Neural cell (in vitro differentiated cells): ENCODE measurements around the gene MPL. TPM values are rescaled to one million over a fixed set of nuclear protein-coding genes. Genes with fewer than 3 reads are reported as not detected.

Experiments used
- H2AFZ ChIP-seq: fragments of 200-600, 300-800 bp; sonication (generic), shearing (Covaris generic); 2 replicates; pipeline ENCODE4 v1.6.0; 2014; ENCODE audit warnings: low read depth, mild to moderate bottlenecking, antibody characterized with exemption, low read length, moderate library complexity
- H3F3A ChIP-seq: fragments of 200-600 bp; shearing (Covaris generic); 2 replicates; pipeline ENCODE4 v1.6.1; 2016; ENCODE audit warnings: mild to moderate bottlenecking, moderate library complexity, mixed read lengths, antibody characterized with exemption, low read length; ENCODE audit not compliant: insufficient read depth, poor library complexity, severe bottlenecking
- H3K27ac ChIP-seq: fragments of 200-600, 300-800 bp; sonication (generic), shearing (Covaris generic); 2 replicates; pipeline ENCODE4 v1.5.1; 2014; ENCODE audit warnings: mild to moderate bottlenecking, low read length, moderate library complexity
- H3K27me3 ChIP-seq: fragments of 300-800, 200-600 bp; sonication (generic), shearing (Covaris generic); 2 replicates; pipeline ENCODE4 v1.6.0; 2014; ENCODE audit warnings: mild to moderate bottlenecking, low read depth, low read length, moderate library complexity; ENCODE audit not compliant: insufficient read depth
- H3K36me3 ChIP-seq: fragments of 300-800, 200-600 bp; sonication (generic), shearing (Covaris generic); 2 replicates; pipeline ENCODE4 v1.5.1; 2014; ENCODE audit warnings: mild to moderate bottlenecking, antibody characterized with exemption, low read length, moderate library complexity; ENCODE audit not compliant: insufficient read depth
- H3K4me2 ChIP-seq: fragments of 300-800, 200-600 bp; sonication (generic), shearing (Covaris generic); 2 replicates; pipeline ENCODE4 v1.6.0; 2014; ENCODE audit warnings: mild to moderate bottlenecking, low read length
- H3K4me3 ChIP-seq: fragments of 300-800, 200-600 bp; sonication (generic), shearing (Covaris generic); 2 replicates; pipeline ENCODE4 v1.5.1; 2014; ENCODE audit warnings: mild to moderate bottlenecking, low read length, moderate library complexity
- H3K79me2 ChIP-seq: fragments of 200-600 bp; shearing (Covaris generic); replicated peaks from 2 replicates; pipeline ENCODE4 v1.6.0; 2014; ENCODE audit warnings: mild to moderate bottlenecking, low read length, moderate library complexity; ENCODE audit not compliant: insufficient read depth
- H3K9ac ChIP-seq: fragments of 300-800, 200-600 bp; sonication (generic), shearing (Covaris generic); 2 replicates; pipeline ENCODE4 v1.6.1; 2016; ENCODE audit warnings: mild to moderate bottlenecking, low read length, mixed read lengths
- H3K9me2 ChIP-seq: fragments of 200-600 bp; shearing (Covaris generic); 2 replicates; pipeline ENCODE4 v1.6.1; 2016; ENCODE audit warnings: mild to moderate bottlenecking, low read length, mixed read lengths; ENCODE audit not compliant: insufficient read depth
- H3K9me3 ChIP-seq: fragments of 200-600, 300-800 bp; sonication (generic), shearing (Covaris generic); 2 replicates; pipeline ENCODE4 v1.6.1; 2016; ENCODE audit warnings: mild to moderate bottlenecking, mixed run types, low read length, moderate library complexity, mixed read lengths
- H4K20me1 ChIP-seq: fragments of 200-600 bp; shearing (Covaris generic); 2 replicates; pipeline ENCODE4 v1.6.1; 2016; ENCODE audit warnings: mild to moderate bottlenecking, mixed run types; ENCODE audit not compliant: insufficient read depth
- CTCF ChIP-seq: fragments of 450-650 bp; IDR thresholded peaks from 2 replicates; pipeline ENCODE4 v1.5.1; 2014; ENCODE audit warnings: antibody characterized with exemption, mild to moderate bottlenecking, moderate library complexity; ENCODE audit not compliant: poor library complexity, severe bottlenecking
- EP300 ChIP-seq: fragments of 450-650 bp; conservative IDR thresholded peaks from 2 replicates; pipeline ENCODE4 v1.6.1; 2014; ENCODE audit warnings: antibody characterized with exemption, mild to moderate bottlenecking, moderate library complexity; ENCODE audit not compliant: poor library complexity, severe bottlenecking
- EZH2 ChIP-seq: fragments of 200-600, 300-800 bp; shearing (Covaris generic), sonication (generic); IDR thresholded peaks from 2 replicates; pipeline ENCODE4 v1.6.1; 2014; ENCODE audit warnings: antibody characterized with exemption, low read length, borderline replicate concordance, mild to moderate bottlenecking; ENCODE audit not compliant: insufficient read depth, poor library complexity, severe bottlenecking
- MXI1 ChIP-seq: fragments of 450-650 bp; conservative IDR thresholded peaks from 2 replicates; pipeline ENCODE4 v1.6.1; 2014; ENCODE audit warnings: antibody characterized with exemption, mild to moderate bottlenecking; ENCODE audit not compliant: poor library complexity, severe bottlenecking
- POLR2AphosphoS5 ChIP-seq: IDR thresholded peaks from 2 replicates; pipeline ENCODE4 v1.6.1; 2012
- RAD21 ChIP-seq: fragments of 450-650 bp; conservative IDR thresholded peaks from 2 replicates; pipeline ENCODE4 v1.6.1; 2014; ENCODE audit warnings: antibody characterized with exemption, mild to moderate bottlenecking, moderate library complexity
- REST ChIP-seq: IDR thresholded peaks from 2 replicates; pipeline ENCODE4 v1.6.1; 2012; ENCODE audit warnings: borderline replicate concordance
- SMC3 ChIP-seq: fragments of 450-650 bp; conservative IDR thresholded peaks from 2 replicates; pipeline ENCODE4 v1.6.1; 2014; ENCODE audit warnings: antibody characterized with exemption, mild to moderate bottlenecking, moderate library complexity; ENCODE audit not compliant: poor library complexity
- TAF1 ChIP-seq: IDR thresholded peaks from 2 replicates; pipeline ENCODE4 v1.6.1; 2012; ENCODE audit warnings: low read depth
- polyA plus RNA-seq: library from polyadenylated mRNA; depleted of rRNA; stranded (reverse); fragments of >200 nt; gene quantifications from 2 replicates; pipeline ENCODE4 v1.2.3, GENCODE V29; 2014

The MPL gene
- polyA plus RNA-seq, 1 donor from 2014 or later: not detected

- no peak overlapping the region for H3K4me3 ChIP-seq
- H3K27ac ChIP-seq: no peak overlapping the region
- H3K9ac ChIP-seq: no peak overlapping the region
- H3K36me3 ChIP-seq: no peaks in the 10 kb centered on the region
- no peaks in the 10 kb centered on the region for H3F3A ChIP-seq
- H3K27me3 ChIP-seq: no peaks in the 10 kb centered on the region
- H3K9me3 ChIP-seq: no peaks in the 10 kb centered on the region
- no peaks in the 10 kb centered on the region for H4K20me1 ChIP-seq
- no peaks in the 10 kb centered on the region for H3K9me2 ChIP-seq
- no peaks in the 10 kb centered on the region for H3K79me2 ChIP-seq
- TF ChIP-seq MXI1: no peak
- no peak for TF ChIP-seq SMC3
- TF ChIP-seq CTCF: no peak
- no peak for TF ChIP-seq TAF1
- no peak for TF ChIP-seq POLR2AphosphoS5
- no peak for TF ChIP-seq EZH2
- TF ChIP-seq RAD21: no peak
- no peak for TF ChIP-seq EP300
- TF ChIP-seq REST: no peak
- no peak overlapping the region for H2AFZ ChIP-seq
- H3K4me2 ChIP-seq: no peak overlapping the region
These were observed 42.9 kb upstream of the MPL start for GRCh38 chr1:43294761-43295160.

DNA sequence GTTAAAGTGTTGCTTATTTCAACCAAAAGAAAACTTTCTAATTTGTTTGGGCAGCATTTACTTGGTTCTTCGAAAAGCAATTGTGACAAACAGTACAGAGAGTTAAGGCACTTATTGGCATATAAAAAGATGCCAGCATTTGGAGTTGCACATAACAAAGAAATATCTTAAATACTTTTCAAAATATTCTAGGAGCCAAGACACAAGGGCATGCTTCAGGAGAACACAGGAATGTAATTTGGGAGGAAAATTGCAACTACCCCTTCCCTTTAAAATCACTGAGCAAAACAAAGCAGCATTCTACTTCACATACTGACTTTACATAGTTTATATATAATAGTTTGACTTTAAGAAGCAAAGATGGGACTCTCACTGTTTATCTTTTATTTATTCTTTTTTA, 41.4 kb upstream of the MPL start:
- no peaks in the 10 kb centered on the region for H3K9me3 ChIP-seq
- H4K20me1 ChIP-seq: no peaks in the 10 kb centered on the region
- no peak overlapping the region for H2AFZ ChIP-seq
- no peaks in the 10 kb centered on the region for H3K36me3 ChIP-seq
- H3K9me2 ChIP-seq: no peaks in the 10 kb centered on the region
- no peaks in the 10 kb centered on the region for H3F3A ChIP-seq
- no peaks in the 10 kb centered on the region for H3K27me3 ChIP-seq
- H3K4me2 ChIP-seq: no peak overlapping the region
- TF ChIP-seq TAF1 (no peak), EP300 (no peak), SMC3 (no peak), MXI1 (no peak), CTCF (no peak), EZH2 (no peak), POLR2AphosphoS5 (no peak), REST (no peak), RAD21 (no peak)
- no peak overlapping the region for H3K4me3 ChIP-seq
- no peak overlapping the region for H3K9ac ChIP-seq
- H3K79me2 ChIP-seq: no peaks in the 10 kb centered on the region
- H3K27ac ChIP-seq: no peak overlapping the region
